AG20443 (cell line): ENCODE measurements around the gene FOXP3.

Source experiments
- DNase-seq: peaks from one replicate; pipeline ENCODE4 v3.0.0; 2012; ENCODE audit warnings: low spot score, mixed read lengths

Gene FOXP3

GRCh38 chrX:49214996-49215526, 49.4 kb downstream of the FOXP3 start:
- DNase-seq: no peak

GRCh38 chrX:49214416-49214815, 50.1 kb downstream of the FOXP3 start:
- DNase-seq: no peak

GRCh38 chrX:49212861-49213260, 51.6 kb downstream of the FOXP3 start:
- no peak for DNase-seq

GRCh38 chrX:49212209-49212608, 52.3 kb downstream of the FOXP3 start:
- no peak for DNase-seq

- DNase-seq: no peak
These were observed 53.4 kb downstream of the FOXP3 start for GRCh38 chrX:49211074-49211473.

GRCh38 chrX:49210406-49210805, 54.1 kb downstream of the FOXP3 start:
- no peak for DNase-seq

GRCh38 chrX:49209434-49210251, 54.9 kb downstream of the FOXP3 start:
- DNase-seq: no peak

- no peak for DNase-seq
These were observed 56.1 kb downstream of the FOXP3 start for GRCh38 chrX:49208399-49208798.

GRCh38 chrX:49206543-49206942, 58.0 kb downstream of the FOXP3 start:
- DNase-seq: no peak

- DNase-seq: no peak
These were observed 59.1 kb downstream of the FOXP3 start for GRCh38 chrX:49205443-49205842.

GRCh38 chrX:49204709-49205108, 59.8 kb downstream of the FOXP3 start:
- DNase-seq: no peak

- DNase-seq: no peak
These were observed 60.5 kb downstream of the FOXP3 start for GRCh38 chrX:49204017-49204416.

- no peak for DNase-seq
These were observed 61.0 kb downstream of the FOXP3 start for GRCh38 chrX:49203536-49203935.

- no peak for DNase-seq
These were observed 62.5 kb downstream of the FOXP3 start for GRCh38 chrX:49202022-49202421.
